ENCODE results near the gene HMX3.

Gene HMX3

GRCh38 chr10:123135415-123136141 is at the start of gene HMX3:
HMX3 (plus strand) TSS chr10:123135970; CDS start chr10:123136051, 81 bp downstream.
- DNase-seq, result no peak

- DNase-seq, result no peak
Observed at GRCh38 chr10:123086281-123086680, 49.5 kb upstream of the HMX3 start.

GRCh38 chr10:123087348-123087747 is 48.4 kb upstream of the HMX3 start:
- DNase-seq, result no peak

- DNase-seq, result no peak
Observed at GRCh38 chr10:123087786-123088185, 48.0 kb upstream of the HMX3 start.

GRCh38 chr10:123092635-123093414 is 42.9 kb upstream of the HMX3 start:
- DNase-seq, result no peak

GRCh38 chr10:123093489-123093888 is 42.3 kb upstream of the HMX3 start:
- DNase-seq, result no peak

GRCh38 chr10:123096452-123096851 is 39.3 kb upstream of the HMX3 start:
- DNase-seq, result no peak

GRCh38 chr10:123097039-123097438 is 38.7 kb upstream of the HMX3 start:
- DNase-seq, result no peak

GRCh38 chr10:123100030-123100762 is 35.6 kb upstream of the HMX3 start:
- DNase-seq, result no peak

- DNase-seq, result no peak
Observed at GRCh38 chr10:123101872-123102271, 33.9 kb upstream of the HMX3 start.

GRCh38 chr10:123102673-123103072 is 33.1 kb upstream of the HMX3 start:
- no peak for DNase-seq

GRCh38 chr10:123103944-123104343 is 31.8 kb upstream of the HMX3 start:
- no peak for DNase-seq

- no peak for DNase-seq
Observed at GRCh38 chr10:123109466-123109865, 26.3 kb upstream of the HMX3 start.

GRCh38 chr10:123117644-123118417 is 17.9 kb upstream of the HMX3 start:
- no peak for DNase-seq

- DNase-seq, result no peak
Observed at GRCh38 chr10:123119081-123119480, 16.7 kb upstream of the HMX3 start.

GRCh38 chr10:123126246-123126645 is 9.5 kb upstream of the HMX3 start:
- DNase-seq, result no peak

GRCh38 chr10:123129618-123130271 is 6.0 kb upstream of the HMX3 start:
- DNase-seq, result peak in 1 of 2 donors; percentile 38

GRCh38 chr10:123132576-123133477 is 2.9 kb upstream of the HMX3 start:
- DNase-seq, result peak; percentile 59 to 94

- DNase-seq, result no peak
Observed at GRCh38 chr10:123133541-123134342, 2.0 kb upstream of the HMX3 start.

GRCh38 chr10:123134343-123134914 is 1.3 kb upstream of the HMX3 start:
- DNase-seq, result no peak
